Measurements from ENCODE around the gene DHX15. TPM values are rescaled to one million over a fixed set of nuclear protein-coding genes. Genes with fewer than 3 reads are reported as not detected.

Gene DHX15
- total and polyA plus RNA-seq, 2 of the 13 experiments (the other 11 are each of a cell fraction or from before 2014, with no cell fraction given) = 92.9 to 165 TPM

GRCh38 chr4:24584211-24584850, at the start of gene DHX15 (continued):
- peak; percentile 73; the same call in 1 of the 2 replicates for TF ChIP-seq KDM5A (IDR thresholded peaks at IDR 0.05; ENCODE audit: borderline replicate concordance, low read length)
- TF ChIP-seq TAF1 (CRISPR knock-in tag; IDR thresholded peaks at IDR 0.05) = peak; percentile 93
- peak; percentile 100 for TF ChIP-seq ZBTB14 (CRISPR knock-in tag; IDR thresholded peaks at IDR 0.05)
- no peak for TF ChIP-seq RORA (CRISPR knock-in tag; IDR thresholded peaks at IDR 0.05)
- 0 out of 2 replicates have a peak, but pooled peaks have one; percentile 58 for TF ChIP-seq ELF1 (CRISPR knock-in tag; IDR thresholded peaks at IDR 0.05)
- no peak for TF ChIP-seq MEIS1 (CRISPR knock-in tag; IDR thresholded peaks at IDR 0.05; ENCODE audit: borderline replicate concordance)
- TF ChIP-seq ZNF142 (CRISPR knock-in tag; IDR thresholded peaks at IDR 0.05) = 0 out of 2 replicates have a peak, but pooled peaks have one; percentile 23
- no peak for TF ChIP-seq TBX3 (IDR thresholded peaks at IDR 0.05; ENCODE audit: borderline replicate concordance)
- TF ChIP-seq ZMAT3 (CRISPR knock-in tag; conservative IDR thresholded peaks at IDR 0.05) = peak; percentile 91
- peak; percentile 47; the same call in 1 of the 2 replicates for TF ChIP-seq MAZ (IDR thresholded peaks at IDR 0.05; ENCODE audit: borderline replicate concordance, low read depth, low read length)
- TF ChIP-seq MAZ (CRISPR knock-in tag; IDR thresholded peaks at IDR 0.05; ENCODE audit: low read depth) = peak; percentile 86
- peak; percentile 55; the same call in 1 of the 2 replicates for TF ChIP-seq ZGPAT (CRISPR knock-in tag; IDR thresholded peaks at IDR 0.05)
- TF ChIP-seq ZNF691 (CRISPR knock-in tag; IDR thresholded peaks at IDR 0.05; ENCODE audit: borderline replicate concordance, low read depth) = peak; percentile 71; the same call in 1 of the 2 replicates
- TF ChIP-seq YY1 (IDR thresholded peaks at IDR 0.05; ENCODE audit: insufficient read depth, insufficient replicate concordance, low read depth, low read length) = peak; percentile 96
- TF ChIP-seq ZNF256 (CRISPR knock-in tag; conservative IDR thresholded peaks at IDR 0.05) = 0 out of 2 replicates have a peak, but pooled peaks have one; percentile 17
- no peak for TF ChIP-seq ZNF264 (CRISPR knock-in tag; IDR thresholded peaks at IDR 0.05)

Measured in HepG2 (cell line).